ENCODE results near the gene FHOD3. TPM values are rescaled to one million over a fixed set of nuclear protein-coding genes. Genes with fewer than 3 reads are reported as not detected.

FHOD3 gene
- total RNA-seq, 1 donor: 3.0 TPM

GRCh38 chr18:36505665-36506064 lies 208.2 kb downstream of the FHOD3 start:
- no peak for DNase-seq (ENCODE audit: low read depth)
- H3K4me3 ChIP-seq (ENCODE audit: low read depth, low read length): no peak overlapping the region
- no peak for TF ChIP-seq CTCF (IDR thresholded peaks at IDR 0.05; ENCODE audit: insufficient read depth, low read length)

GRCh38 chr18:36509646-36510197 lies 212.2 kb downstream of the FHOD3 start:
- no peak for DNase-seq (ENCODE audit: low read depth)
- no peak overlapping the region for H3K4me3 ChIP-seq (ENCODE audit: low read depth, low read length)
- TF ChIP-seq CTCF (IDR thresholded peaks at IDR 0.05; ENCODE audit: insufficient read depth, low read length): no peak

- no peak for TF ChIP-seq CTCF (IDR thresholded peaks at IDR 0.05; ENCODE audit: insufficient read depth, low read length)
- DNase-seq (ENCODE audit: low read depth): peak; percentile 46
- H3K4me3 ChIP-seq (ENCODE audit: low read depth, low read length): no peak overlapping the region
These were observed 214.4 kb downstream of the FHOD3 start for GRCh38 chr18:36511791-36512352.

- no peak overlapping the region for H3K4me3 ChIP-seq (ENCODE audit: low read depth, low read length)
- TF ChIP-seq CTCF (IDR thresholded peaks at IDR 0.05; ENCODE audit: insufficient read depth, low read length): no peak
- DNase-seq (ENCODE audit: low read depth): no peak
These were observed 216.0 kb downstream of the FHOD3 start for GRCh38 chr18:36513556-36513955.

- no peak overlapping the region for H3K4me3 ChIP-seq (ENCODE audit: low read depth, low read length)
- no peak for TF ChIP-seq CTCF (IDR thresholded peaks at IDR 0.05; ENCODE audit: insufficient read depth, low read length)
- no peak for DNase-seq (ENCODE audit: low read depth)
These were observed 217.3 kb downstream of the FHOD3 start for GRCh38 chr18:36514778-36515177.

- TF ChIP-seq CTCF (IDR thresholded peaks at IDR 0.05; ENCODE audit: insufficient read depth, low read length): no peak
- H3K4me3 ChIP-seq (ENCODE audit: low read depth, low read length): no peak overlapping the region
- DNase-seq (ENCODE audit: low read depth): no peak
These were observed 218.7 kb downstream of the FHOD3 start for GRCh38 chr18:36516258-36516657.

- DNase-seq (ENCODE audit: low read depth): no peak
- no peak overlapping the region for H3K4me3 ChIP-seq (ENCODE audit: low read depth, low read length)
- TF ChIP-seq CTCF (IDR thresholded peaks at IDR 0.05; ENCODE audit: insufficient read depth, low read length): no peak
These were observed 219.2 kb downstream of the FHOD3 start for GRCh38 chr18:36516726-36517125.
